DOHH2 (cell line): ENCODE data around the gene CACNA2D3.

ENCODE experiments used
- H3F3A ChIP-seq: fragments of 200-600 bp; sonication (generic), shearing (Covaris generic); 2 replicates; pipeline ENCODE4 v1.6.0; 2016; ENCODE audit warnings: antibody characterized with exemption, mild to moderate bottlenecking; ENCODE audit not compliant: control insufficient read depth, insufficient read depth
- H3K27ac ChIP-seq: fragments of 200-600 bp; sonication (generic); 2 replicates; pipeline ENCODE4 v1.5.1; 2014; ENCODE audit warnings: low read depth, mild to moderate bottlenecking, low read length, moderate library complexity
- H3K27me3 ChIP-seq: fragments of 200-600 bp; sonication (generic); 2 replicates; pipeline ENCODE4 v1.6.1; 2014; ENCODE audit warnings: mild to moderate bottlenecking, low read length, mixed read lengths; ENCODE audit not compliant: control insufficient read depth
- H3K36me3 ChIP-seq: fragments of 200-600 bp; sonication (generic); 2 replicates; pipeline ENCODE4 v1.6.1; 2014; ENCODE audit warnings: mild to moderate bottlenecking, low read length, moderate library complexity, mixed read lengths; ENCODE audit not compliant: control insufficient read depth
- H3K4me1 ChIP-seq: fragments of 200-600 bp; sonication (generic); 2 replicates; pipeline ENCODE4 v1.6.1; 2014; ENCODE audit warnings: mild to moderate bottlenecking, low read length, mixed read lengths; ENCODE audit not compliant: control insufficient read depth
- H3K4me2 ChIP-seq: fragments of 200-600 bp; sonication (generic); 2 replicates; pipeline ENCODE4 v1.6.0; 2014; ENCODE audit warnings: mild to moderate bottlenecking, low read length, moderate library complexity
- H3K4me3 ChIP-seq: fragments of 200-600 bp; sonication (generic); 2 replicates; pipeline ENCODE4 v1.5.1; 2014; ENCODE audit warnings: mild to moderate bottlenecking, low read length, mixed read lengths
- H3K79me2 ChIP-seq: fragments of 200-600 bp; sonication (generic); 2 replicates; pipeline ENCODE4 v1.6.1; 2014; ENCODE audit warnings: mild to moderate bottlenecking, low read length, mixed read lengths; ENCODE audit not compliant: control insufficient read depth
- H3K9me2 ChIP-seq: fragments of 200-600 bp; sonication (generic); replicated peaks from 2 replicates; pipeline ENCODE4 v1.6.1; 2014; ENCODE audit warnings: mild to moderate bottlenecking, low read length, mixed read lengths; ENCODE audit not compliant: control insufficient read depth
- H3K9me3 ChIP-seq: fragments of 200-600 bp; sonication (generic); 2 replicates; pipeline ENCODE4 v1.6.1; 2014; ENCODE audit warnings: antibody characterized with exemption, low read length, mixed read lengths; ENCODE audit not compliant: control insufficient read depth, insufficient read depth
- H4K20me1 ChIP-seq: fragments of 200-600 bp; sonication (generic); 2 replicates; pipeline ENCODE4 v1.6.0; 2014; ENCODE audit warnings: low read depth, mild to moderate bottlenecking, antibody characterized with exemption, low read length, moderate library complexity; ENCODE audit not compliant: control insufficient read depth, insufficient read depth
- CTCF ChIP-seq: fragments of 200-600 bp; sonication (generic); IDR thresholded peaks from one replicate; pipeline ENCODE4 v1.5.1; 2014; ENCODE audit warnings: antibody characterized with exemption, mild to moderate bottlenecking, low read depth, low read length; ENCODE audit not compliant: poor library complexity, severe bottlenecking
- EZH2phosphoT487 ChIP-seq: fragments of 200-600 bp; sonication (generic); IDR thresholded peaks from 2 replicates; pipeline ENCODE4 v1.6.1; 2017; ENCODE audit warnings: borderline replicate concordance, mild to moderate bottlenecking, antibody characterized with exemption, low read length, moderate library complexity, mixed read lengths

The CACNA2D3 gene

GRCh38 chr3:54131026-54131605 lies 8.8 kb downstream of the CACNA2D3 start:
- Histone ChIP-seq H3K36me3 (no peaks in the 10 kb centered on the region), H3K27me3 (no peaks in the 10 kb centered on the region), H3K9me2 (no peaks in the 10 kb centered on the region), H4K20me1 (no peaks in the 10 kb centered on the region), H3K27ac (no peak overlapping the region), H3K79me2 (no peaks in the 10 kb centered on the region), H3K4me3 (no peak overlapping the region), H3K9me3 (no peaks in the 10 kb centered on the region), H3F3A (no peaks in the 10 kb centered on the region), H3K4me2 (no peak overlapping the region), H3K4me1 (no peaks in the 10 kb centered on the region)
- TF ChIP-seq EZH2phosphoT487, result no peak
- no peak for TF ChIP-seq CTCF

- Histone ChIP-seq H3F3A (no peaks in the 10 kb centered on the region), H4K20me1 (no peaks in the 10 kb centered on the region), H3K4me2 (no peak overlapping the region), H3K36me3 (no peaks in the 10 kb centered on the region), H3K4me1 (no peaks in the 10 kb centered on the region), H3K9me3 (no peaks in the 10 kb centered on the region), H3K4me3 (no peak overlapping the region), H3K9me2 (no peaks in the 10 kb centered on the region), H3K79me2 (no peaks in the 10 kb centered on the region), H3K27ac (no peak overlapping the region), H3K27me3 (no peaks in the 10 kb centered on the region)
- TF ChIP-seq CTCF, result no peak
These were observed 9.5 kb downstream of the CACNA2D3 start for GRCh38 chr3:54131890-54132289.

GRCh38 chr3:54132685-54133084 lies 10.3 kb downstream of the CACNA2D3 start:
- Histone ChIP-seq H3K36me3 (no peaks in the 10 kb centered on the region), H3K4me1 (no peaks in the 10 kb centered on the region), H3K9me2 (no peaks in the 10 kb centered on the region), H3K27ac (no peak overlapping the region), H3K4me3 (no peak overlapping the region), H3K27me3 (no peaks in the 10 kb centered on the region), H3K9me3 (no peaks in the 10 kb centered on the region), H4K20me1 (no peaks in the 10 kb centered on the region), H3K79me2 (no peaks in the 10 kb centered on the region), H3F3A (no peaks in the 10 kb centered on the region), H3K4me2 (no peak overlapping the region)
- no peak for TF ChIP-seq CTCF
- no peak for TF ChIP-seq EZH2phosphoT487
